GM19468 (cell line): ENCODE results near the gene CEP89.
"Not testable (repeated sequence)": the region's sequence is repeated elsewhere in the genome, so short reads cannot be mapped to it uniquely, and the experiment has no call there.

ENCODE experiments used
- ATAC-seq: cut with Tn5 transposase; IDR thresholded peaks from one replicate; pipeline ENCODE4 v1.9.1; 2021; ENCODE audit warnings: mild to moderate bottlenecking, moderate library complexity, moderate number of reproducible peaks; ENCODE audit not compliant: unreplicated experiment; ENCODE audit errors: extremely low read depth

CEP89 gene

DNA sequence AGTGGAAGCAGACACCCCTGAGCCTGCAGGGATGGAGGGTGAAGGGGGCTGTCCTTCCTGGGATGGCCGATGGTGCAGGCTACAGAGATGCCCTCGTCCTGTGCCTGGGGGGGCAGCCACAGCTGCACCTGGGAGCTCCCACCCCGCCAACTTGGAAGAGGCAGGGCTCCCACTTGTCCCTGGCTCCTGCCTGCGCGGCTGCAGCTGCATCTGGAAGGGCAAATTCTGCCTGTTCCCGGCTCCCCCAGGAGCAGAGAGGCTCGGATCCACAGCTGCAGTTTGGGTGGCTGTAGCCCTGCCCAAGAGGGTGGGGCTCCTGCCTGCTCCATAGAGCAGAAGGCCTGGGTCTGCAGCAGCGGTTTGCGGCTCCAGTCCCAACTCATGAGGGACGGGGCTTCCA, 2.2 kb downstream of the CEP89 start:
- no peak for ATAC-seq

DNA sequence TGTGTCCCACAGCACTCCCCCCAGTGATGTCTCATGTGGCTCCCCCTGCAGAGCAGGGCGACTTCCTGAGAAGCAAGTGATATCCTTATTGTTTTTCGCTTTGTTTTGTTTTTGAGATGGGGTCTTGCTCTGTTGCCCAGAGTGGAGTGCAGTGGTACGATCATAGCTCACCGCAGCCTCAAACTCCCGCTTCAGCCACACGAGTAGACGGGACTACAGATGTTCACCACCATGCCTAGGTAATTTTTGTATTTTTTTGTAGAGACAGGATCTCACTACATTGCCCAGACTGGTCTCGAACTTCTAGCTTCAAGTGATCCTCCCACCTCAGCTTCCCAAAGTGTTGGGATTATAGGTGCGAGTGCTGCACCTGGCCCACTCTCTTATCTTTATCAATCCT, 5.0 kb downstream of the CEP89 start:
- no peak for ATAC-seq

DNA sequence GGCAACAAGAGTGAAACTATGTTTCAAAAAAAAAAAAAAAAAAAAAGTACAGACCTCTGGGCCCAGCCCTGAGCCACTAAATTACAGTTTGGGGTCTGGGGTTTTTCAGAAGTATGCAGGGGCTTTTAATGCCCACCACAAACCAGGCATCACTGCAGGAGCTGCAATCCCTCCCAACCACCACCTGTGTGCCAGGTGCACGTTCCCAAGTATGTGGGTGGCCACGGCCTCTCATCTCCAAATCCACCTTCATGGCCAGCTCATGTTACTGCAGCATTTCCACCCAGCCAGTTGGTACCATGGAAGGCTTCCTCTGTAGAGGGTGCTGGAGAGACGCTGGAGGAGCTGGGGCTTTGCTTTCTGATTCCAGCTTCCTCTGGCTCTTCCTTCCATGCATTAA, 26.5 kb downstream of the CEP89 start:
- ATAC-seq, result no peak

DNA sequence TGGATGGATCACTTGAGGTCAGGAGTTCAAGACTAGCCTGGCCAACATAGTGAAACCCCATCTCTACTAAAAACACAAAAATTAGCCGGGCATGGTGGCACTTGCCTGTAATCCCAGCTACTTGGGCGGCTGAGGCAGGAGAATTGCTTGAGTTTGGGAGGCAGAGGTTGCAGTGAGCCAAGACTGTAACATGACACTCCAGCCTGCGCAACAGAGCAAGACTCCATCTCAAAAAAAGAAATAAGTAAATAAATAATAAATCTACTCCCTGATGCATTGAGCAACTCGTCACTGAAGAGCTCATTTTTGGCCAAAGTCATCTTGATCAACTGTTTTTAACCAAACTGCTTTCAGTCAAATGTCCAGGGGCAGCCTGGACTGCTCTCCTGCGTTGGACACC, 30.5 kb downstream of the CEP89 start:
- ATAC-seq, result not testable (repeated sequence)

DNA sequence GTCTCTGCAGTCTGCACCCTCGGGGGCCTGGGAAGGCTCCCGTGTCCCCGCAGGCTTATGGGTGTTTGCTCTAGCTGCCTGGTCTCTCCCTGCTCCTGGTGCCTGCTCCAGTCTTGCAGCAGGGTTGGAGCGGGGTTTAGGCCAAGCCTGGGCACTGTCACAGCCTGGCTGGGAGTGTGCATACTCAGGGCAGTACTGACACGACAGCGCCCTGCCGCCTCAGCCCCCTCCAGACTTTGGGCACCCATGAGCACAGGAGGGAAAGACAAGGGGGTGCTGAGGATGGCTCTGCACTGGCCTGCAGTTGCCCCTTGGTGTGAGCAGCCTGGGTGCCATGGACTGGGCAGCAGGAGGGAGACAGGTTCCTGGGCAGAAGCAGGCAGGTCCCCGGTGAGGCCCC, 35.7 kb downstream of the CEP89 start:
- ATAC-seq, result no peak

- ATAC-seq, result no peak
These were observed 36.1 kb downstream of the CEP89 start for GRCh38 chr19:32935629-32936028.

DNA sequence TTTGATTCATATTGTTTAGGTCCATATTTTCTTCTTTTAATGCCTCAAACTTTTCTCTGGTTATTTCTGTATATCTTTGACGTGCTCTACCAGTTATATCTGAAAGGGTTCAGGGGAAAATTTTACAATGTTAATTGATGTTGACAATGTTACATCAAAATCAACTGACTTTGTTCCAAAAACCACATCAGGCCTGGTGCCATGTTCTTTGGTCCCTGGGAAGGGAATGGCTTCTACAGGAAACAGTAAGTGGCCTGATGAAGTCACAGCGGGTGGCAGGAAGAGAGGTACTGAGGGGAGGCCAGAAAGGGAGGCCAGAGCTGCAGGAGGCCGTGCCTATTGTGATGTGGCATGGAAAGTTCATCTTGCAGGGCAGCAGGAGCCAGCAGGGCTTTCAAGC, 38.2 kb downstream of the CEP89 start:
- ATAC-seq, result no peak

DNA sequence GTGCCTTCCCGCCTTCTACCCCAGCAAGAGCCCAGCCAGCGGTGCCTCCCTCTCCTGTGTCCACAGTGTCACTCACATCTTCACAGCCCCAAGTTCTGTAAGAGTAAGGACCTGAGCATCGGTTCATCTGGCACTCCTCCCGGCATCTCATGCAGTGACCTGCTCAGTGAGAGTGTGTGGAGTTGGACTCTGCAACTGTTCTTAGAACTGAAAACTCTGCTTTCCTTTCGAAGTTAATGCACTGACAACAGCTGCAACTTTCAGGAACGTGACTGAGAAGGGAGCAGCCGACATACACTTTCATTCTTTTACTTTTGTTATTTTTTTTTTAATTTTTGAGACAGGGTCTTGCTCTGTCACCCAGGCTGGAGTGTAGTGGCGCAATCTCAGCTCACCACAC, 41.2 kb downstream of the CEP89 start:
- ATAC-seq, result no peak

DNA sequence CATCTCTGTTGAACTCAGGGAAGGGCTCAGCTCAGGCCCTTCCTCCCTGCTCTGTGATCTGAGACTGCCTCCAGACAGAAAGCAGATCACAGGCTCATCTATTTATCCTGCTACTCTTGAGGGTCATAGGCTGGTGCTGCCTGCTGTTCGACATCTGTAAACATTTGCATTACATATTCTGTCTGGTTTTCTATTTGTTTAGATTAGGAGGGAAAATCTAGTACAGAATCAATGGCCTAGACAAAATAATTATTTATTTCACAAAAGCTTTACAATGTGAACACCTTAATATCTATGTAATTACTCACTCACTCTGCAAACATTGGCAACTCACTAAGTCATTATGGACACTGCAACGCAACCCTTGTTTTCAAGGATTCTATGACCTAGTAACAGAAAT, 43.0 kb downstream of the CEP89 start:
- ATAC-seq, result no peak

DNA sequence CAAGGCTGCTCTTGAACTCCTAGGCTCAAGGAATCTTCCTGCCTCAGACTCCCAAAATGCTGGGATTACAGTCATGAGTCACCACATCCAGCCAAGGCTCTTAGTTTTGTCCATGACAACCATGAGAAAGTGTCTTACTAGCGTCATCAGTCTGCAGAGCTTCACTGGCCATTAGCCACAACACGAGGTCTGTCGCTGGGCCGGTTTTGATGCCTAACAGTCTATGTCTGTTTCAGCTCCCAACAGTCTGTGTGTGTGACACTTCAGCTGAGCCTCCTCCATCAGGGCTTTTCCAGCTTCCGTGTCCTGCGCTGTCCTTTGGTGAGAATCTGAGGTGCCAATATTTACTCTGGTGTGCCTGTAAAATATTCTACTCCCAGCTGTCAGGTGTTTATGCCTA, 47.6 kb downstream of the CEP89 start:
- no peak for ATAC-seq

GRCh38 chr19:32921624-32922023, 50.1 kb downstream of the CEP89 start:
- ATAC-seq, result no peak

GRCh38 chr19:32919365-32919764, 52.4 kb downstream of the CEP89 start:
- no peak for ATAC-seq

DNA sequence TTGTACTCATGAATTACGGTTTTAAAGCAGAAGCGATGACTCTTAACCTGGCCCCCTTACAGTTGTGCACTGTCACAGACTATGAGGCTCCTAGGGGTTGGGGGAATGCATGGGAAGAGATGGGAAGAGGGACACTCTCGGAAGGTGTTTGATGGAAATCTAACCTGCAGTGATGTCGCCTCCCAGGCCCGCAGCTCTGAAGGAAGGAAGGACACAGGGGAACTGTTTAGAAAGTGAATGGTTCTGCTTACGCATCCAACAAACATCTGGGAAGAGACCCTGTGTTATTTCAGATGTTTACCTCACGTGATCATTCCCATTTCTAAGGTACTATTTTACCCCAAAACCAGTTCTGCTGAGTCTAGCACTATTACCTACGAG, 54.2 kb downstream of the CEP89 start:
- ATAC-seq, result no peak

GRCh38 chr19:32916969-32917615, 54.7 kb downstream of the CEP89 start:
- ATAC-seq, result no peak

GRCh38 chr19:32914879-32915660, 56.7 kb downstream of the CEP89 start:
- no peak for ATAC-seq

- no peak for ATAC-seq
These were observed 60.3 kb downstream of the CEP89 start for GRCh38 chr19:32911467-32911866.

DNA sequence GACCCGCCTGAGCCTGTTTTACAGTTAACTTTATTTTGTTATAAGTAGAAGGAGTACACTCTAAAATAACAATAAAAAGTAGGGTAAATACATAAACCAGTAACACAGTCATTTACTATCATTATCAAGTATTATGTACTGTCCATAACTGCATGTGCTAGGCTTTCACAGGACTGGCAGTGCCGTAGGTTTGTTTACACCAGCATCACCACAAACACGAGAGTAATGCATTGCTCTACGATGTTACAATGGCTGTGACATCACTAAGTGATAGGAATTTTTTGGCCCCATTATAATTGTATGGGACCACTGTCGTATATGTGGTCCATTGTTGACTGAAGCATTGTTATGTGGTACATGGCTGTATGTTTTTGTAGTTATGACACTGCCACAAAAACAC, 60.9 kb downstream of the CEP89 start:
- no peak for ATAC-seq

- no peak for ATAC-seq
These were observed 61.7 kb downstream of the CEP89 start for GRCh38 chr19:32910094-32910493.

DNA sequence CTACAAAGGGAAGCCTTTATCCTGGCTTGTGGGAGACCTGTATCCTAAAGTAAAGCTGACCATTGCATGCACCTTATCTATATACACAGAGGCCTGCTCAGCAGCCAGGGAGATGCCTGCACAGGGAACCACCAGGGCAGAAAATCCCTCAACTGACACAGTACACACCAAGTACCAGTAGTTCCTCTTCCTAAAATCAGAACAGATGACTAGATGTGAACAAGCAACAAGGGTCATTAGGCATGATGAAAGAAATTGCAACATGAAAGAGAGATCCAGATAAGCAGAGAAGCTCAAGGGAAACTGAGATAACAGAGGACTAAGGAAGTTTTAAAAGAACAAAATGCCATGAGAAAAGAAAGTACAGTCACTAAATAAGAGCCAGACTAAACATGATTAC, 62.5 kb downstream of the CEP89 start:
- no peak for ATAC-seq

DNA sequence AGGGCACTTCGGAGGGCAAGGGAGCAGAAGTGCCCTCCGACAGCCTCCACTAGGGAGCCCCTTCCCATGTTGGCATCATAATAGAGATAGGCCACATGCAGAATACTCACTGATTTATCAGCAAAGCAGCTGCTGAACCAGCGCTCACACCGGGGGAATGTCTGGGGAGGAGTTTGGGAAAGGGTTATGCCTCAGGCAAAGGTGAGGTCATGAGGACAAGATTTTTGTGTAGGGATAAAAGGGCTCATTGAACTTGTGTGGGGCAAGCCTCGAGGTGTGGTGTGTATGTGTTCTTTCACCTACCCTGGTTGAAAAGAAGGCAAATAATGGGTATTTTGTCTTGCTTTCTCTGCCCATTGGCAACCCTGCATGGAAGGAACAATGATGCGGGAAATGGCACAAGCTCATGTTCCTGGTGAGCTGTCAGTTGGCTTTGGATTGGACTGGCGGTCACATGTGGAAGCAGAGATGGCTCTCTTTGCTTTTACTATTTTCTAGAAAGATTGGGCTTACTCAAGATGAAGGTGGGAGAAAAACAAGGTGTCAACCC, 63.0 kb downstream of the CEP89 start:
- no peak for ATAC-seq

- no peak for ATAC-seq
These were observed 69.3 kb downstream of the CEP89 start for GRCh38 chr19:32902448-32902847.
